Activated CD4-positive, alpha-beta T cell treated with anti-CD3 and anti-CD28 coated beads, Interleukin-2, amount 50 U/mL, for 16 hours (primary cell): ENCODE data around the gene SHISAL1.

Experiments
- DNase-seq: peaks from one replicate; pipeline ENCODE4 v3.0.0-alpha.2; 2020

Gene SHISAL1

GRCh38 chr22:44205516-44206329 is 107.0 kb downstream of the SHISAL1 start:
- DNase-seq: no peak

GRCh38 chr22:44204739-44205515 is 107.8 kb downstream of the SHISAL1 start:
- no peak for DNase-seq

GRCh38 chr22:44203203-44203602 is 109.5 kb downstream of the SHISAL1 start:
- DNase-seq: no peak

- DNase-seq: no peak
Observed at GRCh38 chr22:44202261-44202789, 110.4 kb downstream of the SHISAL1 start.

GRCh38 chr22:44201665-44202064 is 111.1 kb downstream of the SHISAL1 start:
- no peak for DNase-seq

GRCh38 chr22:44200855-44201550 is 111.7 kb downstream of the SHISAL1 start:
- no peak for DNase-seq

GRCh38 chr22:44200451-44200850 is 112.3 kb downstream of the SHISAL1 start:
- no peak for DNase-seq

- no peak for DNase-seq
Observed at GRCh38 chr22:44199866-44200265, 112.9 kb downstream of the SHISAL1 start.

GRCh38 chr22:44199164-44199563 is 113.6 kb downstream of the SHISAL1 start:
- no peak for DNase-seq

- no peak for DNase-seq
Observed at GRCh38 chr22:44197271-44197670, 115.5 kb downstream of the SHISAL1 start.

- DNase-seq: no peak
Observed at GRCh38 chr22:44196731-44197131, 116.0 kb downstream of the SHISAL1 start.

GRCh38 chr22:44196241-44196640 is 116.5 kb downstream of the SHISAL1 start:
- DNase-seq: no peak

- no peak for DNase-seq
Observed at GRCh38 chr22:44195189-44195871, 117.4 kb downstream of the SHISAL1 start.

- no peak for DNase-seq
Observed at GRCh38 chr22:44194569-44194968, 118.2 kb downstream of the SHISAL1 start.
